HG03139 (cell line): ENCODE data around the gene ZBTB1.
"Not testable (repeated sequence)": the region's sequence is repeated elsewhere in the genome, so short reads cannot be mapped to it uniquely, and the experiment has no call there.

Experiments
- ATAC-seq: cut with Tn5 transposase; IDR thresholded peaks from one replicate; pipeline ENCODE4 v1.9.1; 2021; ENCODE audit not compliant: unreplicated experiment

The ZBTB1 gene

GRCh38 chr14:64563696-64564095 is 59.1 kb downstream of the ZBTB1 start:
- ATAC-seq = no peak

GRCh38 chr14:64566651-64567122 is 62.1 kb downstream of the ZBTB1 start:
- ATAC-seq = no peak

- no peak for ATAC-seq
These were observed 64.6 kb downstream of the ZBTB1 start for GRCh38 chr14:64569138-64569631.

- not testable (repeated sequence) for ATAC-seq
These were observed 65.1 kb downstream of the ZBTB1 start for GRCh38 chr14:64569646-64570045.

- no peak for ATAC-seq
These were observed 68.0 kb downstream of the ZBTB1 start for GRCh38 chr14:64572386-64573104.

- ATAC-seq = no peak
These were observed 68.5 kb downstream of the ZBTB1 start for GRCh38 chr14:64573109-64573508.
